Activated CD8-positive, alpha-beta memory T cell treated with anti-CD3 and anti-CD28 coated beads for 48 hours (primary cell): ENCODE measurements around the gene RPS6KA3.
A peak's percentile ranks its signal among the peaks of the same experiment; 100 is the strongest.
"Not testable (repeated sequence)": the region's sequence is repeated elsewhere in the genome, so short reads cannot be mapped to it uniquely, and the experiment has no call there.

ENCODE experiments used
- DNase-seq, 3 experiments: peaks; one replicate each; pipeline ENCODE4 v3.0.0-alpha.2; 2020; ENCODE audit warnings: low read depth in 2 of 3, low spot score in 2 of 3

Gene RPS6KA3

GRCh38 chrX:20265726-20266681 lies 705 bp downstream of the RPS6KA3 start:
- DNase-seq: peak; percentile 1 to 10 (median 8)

GRCh38 chrX:20265221-20265725 lies 1.4 kb downstream of the RPS6KA3 start:
- DNase-seq: peak; percentile 12 to 45 (median 30)

GRCh38 chrX:20263474-20263873 lies 3.2 kb downstream of the RPS6KA3 start:
- DNase-seq: no peak

GRCh38 chrX:20260885-20261284 lies 5.8 kb downstream of the RPS6KA3 start:
- DNase-seq: no peak

- no peak for DNase-seq
These were observed 11.9 kb downstream of the RPS6KA3 start for GRCh38 chrX:20254712-20255299.

- no peak for DNase-seq
These were observed 13.5 kb downstream of the RPS6KA3 start for GRCh38 chrX:20253232-20253543.

- DNase-seq: peak; percentile 32 to 63 (median 41)
These were observed 14.1 kb downstream of the RPS6KA3 start for GRCh38 chrX:20252381-20253231.

- DNase-seq: no peak
These were observed 15.0 kb downstream of the RPS6KA3 start for GRCh38 chrX:20251691-20252090.

GRCh38 chrX:20250146-20250545 lies 16.6 kb downstream of the RPS6KA3 start:
- DNase-seq: not testable (repeated sequence)

GRCh38 chrX:20248592-20249192 lies 18.0 kb downstream of the RPS6KA3 start:
- no peak for DNase-seq

GRCh38 chrX:20244931-20245330 lies 21.8 kb downstream of the RPS6KA3 start:
- no peak for DNase-seq

- DNase-seq: no peak
These were observed 26.5 kb downstream of the RPS6KA3 start for GRCh38 chrX:20240201-20240600.

GRCh38 chrX:20237864-20238263 lies 28.8 kb downstream of the RPS6KA3 start:
- DNase-seq: no peak

GRCh38 chrX:20235755-20236154 lies 31.0 kb downstream of the RPS6KA3 start:
- no peak for DNase-seq

- DNase-seq: no peak
These were observed 33.4 kb downstream of the RPS6KA3 start for GRCh38 chrX:20233336-20233735.

- no peak for DNase-seq
These were observed 35.1 kb downstream of the RPS6KA3 start for GRCh38 chrX:20231598-20231997.

- no peak for DNase-seq
These were observed 36.3 kb downstream of the RPS6KA3 start for GRCh38 chrX:20230406-20230805.

GRCh38 chrX:20229155-20229554 lies 37.6 kb downstream of the RPS6KA3 start:
- DNase-seq: no peak

GRCh38 chrX:20228245-20228644 lies 38.5 kb downstream of the RPS6KA3 start:
- no peak for DNase-seq

- no peak for DNase-seq
These were observed 39.6 kb downstream of the RPS6KA3 start for GRCh38 chrX:20227116-20227515.

- DNase-seq: no peak
These were observed 41.2 kb downstream of the RPS6KA3 start for GRCh38 chrX:20225488-20225833.
